CD4-positive, alpha-beta T cell treated with Interferon gamma for 1 hour (primary cell): ENCODE data around the gene CLK3.
"Not testable (repeated sequence)": the region's sequence is repeated elsewhere in the genome, so short reads cannot be mapped to it uniquely, and the experiment has no call there.

Source experiments
- DNase-seq: peaks from one replicate; pipeline ENCODE4 v3.0.0-alpha.2; 2020

CLK3 gene

DNA sequence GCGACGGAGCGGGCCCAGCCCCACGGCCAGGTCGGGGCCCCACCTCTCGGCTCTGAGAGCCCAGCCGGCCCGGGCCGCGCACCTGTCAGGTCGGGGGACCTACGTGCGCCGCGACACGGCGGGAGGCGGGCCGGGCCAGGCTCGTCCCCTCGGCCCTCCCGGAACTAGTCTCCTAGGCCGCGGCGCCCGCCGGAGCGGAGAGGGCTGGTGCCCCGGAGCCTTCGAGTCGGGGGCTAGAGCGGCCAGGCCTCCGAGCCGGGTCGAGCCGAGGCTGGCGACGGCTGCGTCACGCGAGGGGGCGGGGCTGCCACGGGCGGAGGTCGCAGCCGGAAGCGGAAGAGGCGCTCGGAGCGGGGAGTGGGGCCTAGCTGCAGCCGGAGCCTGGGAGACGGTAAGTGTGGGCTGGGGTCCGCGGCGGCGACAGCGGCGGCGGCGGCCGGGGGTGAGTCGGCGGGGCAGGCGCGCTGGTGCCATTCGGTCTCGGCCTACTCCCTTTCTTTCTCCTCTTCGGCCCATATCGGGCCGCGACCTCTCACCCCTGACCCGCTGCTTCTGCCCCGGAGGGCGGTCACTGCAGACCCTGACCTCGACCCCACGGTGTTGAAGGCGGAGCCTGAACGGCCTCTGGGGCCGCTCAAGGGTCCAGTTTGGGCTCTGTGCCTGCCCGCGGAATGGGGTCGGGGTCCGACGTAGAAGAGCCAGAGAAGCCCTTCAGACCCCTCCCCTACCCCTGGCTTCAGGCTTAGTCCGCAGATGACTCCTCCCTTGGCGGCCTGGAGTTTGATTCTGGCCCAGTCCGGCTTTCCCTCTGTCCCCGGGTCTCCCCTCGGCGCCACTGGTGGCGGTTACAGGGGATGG lies at the start of gene CLK3:
CLK3 (plus strand) TSS at position 329 of the 858 bp plus-strand sequence. CDS start 3,361 bp downstream, outside the sequence.
- peak; percentile 97 for DNase-seq

DNA sequence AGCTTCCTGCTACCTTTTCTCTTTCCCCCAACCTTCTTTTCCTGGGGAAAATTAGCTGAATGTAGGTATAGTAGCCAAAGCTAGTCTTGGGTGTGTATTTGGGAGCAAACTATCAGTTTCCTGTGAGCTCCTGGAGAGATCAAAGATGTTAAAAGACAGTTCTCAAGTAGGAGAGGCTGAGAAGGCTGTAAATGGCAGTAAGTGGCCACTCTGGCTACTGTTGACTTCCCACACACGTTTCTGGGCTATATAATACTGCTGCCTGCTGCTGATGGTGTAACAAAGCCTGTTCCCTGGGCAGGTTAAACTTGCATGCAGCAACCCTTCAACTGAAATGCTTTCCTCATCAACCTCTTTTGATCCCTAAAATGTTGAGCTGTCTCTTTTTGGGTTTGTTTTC lies 47.0 kb upstream of the CLK3 start:
- DNase-seq: no peak

DNA sequence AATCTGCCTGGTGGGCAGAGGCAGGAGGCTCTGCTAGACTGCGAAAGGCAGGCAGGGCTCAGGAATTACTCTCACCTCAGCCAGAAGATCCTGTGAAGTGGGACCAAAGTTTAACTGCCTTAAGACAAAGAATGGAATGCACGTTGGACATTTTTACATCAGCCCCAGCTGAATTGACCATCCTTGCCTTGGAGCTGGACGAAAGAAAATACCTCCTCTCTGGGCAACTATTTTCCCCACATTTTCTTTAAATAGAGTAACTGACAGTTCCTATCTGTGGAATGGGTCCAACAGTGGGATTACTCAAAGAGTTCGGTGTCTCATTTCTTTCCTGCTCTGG lies 45.9 kb upstream of the CLK3 start:
- no peak for DNase-seq

DNA sequence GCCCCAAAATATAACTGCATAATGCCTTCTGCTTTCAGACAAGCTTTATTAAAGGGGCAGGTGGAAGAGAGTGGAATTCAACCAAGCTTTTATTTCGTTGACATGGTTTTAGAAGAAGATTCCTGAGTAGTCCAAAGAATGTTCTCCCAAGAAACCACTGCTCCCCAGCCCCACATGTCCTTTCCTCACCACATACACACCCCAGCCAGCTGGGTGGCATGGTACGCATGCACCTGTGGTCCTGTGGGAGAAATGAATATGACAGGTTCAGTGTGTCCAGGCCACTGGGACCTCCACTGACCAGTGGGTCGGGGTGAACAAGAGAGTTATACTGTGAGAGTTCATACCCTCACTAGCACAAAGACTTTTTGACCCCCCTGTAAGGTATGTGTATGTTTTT lies 44.4 kb upstream of the CLK3 start:
- no peak for DNase-seq

DNA sequence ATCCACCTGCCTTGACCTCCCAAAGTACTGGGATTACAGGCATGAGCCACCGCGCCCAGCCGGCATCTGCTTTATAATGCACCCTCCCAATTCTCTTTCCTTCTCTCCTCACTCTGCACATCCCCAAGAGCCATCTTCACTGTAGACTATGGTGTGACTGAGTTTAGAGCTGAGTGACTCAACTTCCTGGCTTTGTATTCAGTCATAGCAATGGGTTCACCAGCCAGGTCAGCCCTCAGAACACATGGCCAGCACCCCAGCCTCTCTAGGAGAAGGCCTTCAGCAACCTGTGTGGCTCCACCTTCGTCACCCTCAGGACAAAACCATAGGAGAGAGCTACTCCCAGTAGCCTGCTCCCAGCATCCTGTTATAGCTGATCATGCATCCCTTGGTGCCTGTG lies 41.6 kb upstream of the CLK3 start:
- no peak for DNase-seq

DNA sequence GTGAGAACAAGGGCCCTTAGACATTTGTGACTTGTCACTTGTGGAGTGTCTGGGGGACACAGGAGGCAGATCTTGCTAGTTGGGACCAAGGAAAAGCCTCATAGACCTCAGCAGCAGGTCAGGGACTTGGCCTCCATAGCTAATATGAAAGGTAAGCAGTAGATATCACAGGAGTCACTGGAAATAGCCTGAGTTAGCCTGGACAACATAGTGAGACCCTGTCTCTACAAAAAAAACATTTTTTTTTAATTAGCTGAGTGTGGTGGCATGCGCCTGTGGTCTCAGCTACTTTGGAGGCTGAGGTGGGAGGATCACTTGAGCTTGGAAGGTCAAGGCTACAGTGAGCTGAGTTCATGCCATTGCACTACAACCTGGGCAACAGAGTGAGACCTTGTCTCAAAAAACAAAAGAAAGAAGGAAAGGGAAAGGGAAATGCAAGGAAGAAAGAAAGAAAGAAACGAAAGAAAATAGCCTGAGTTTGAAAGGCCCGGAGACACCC lies 37.1 kb upstream of the CLK3 start:
- no peak for DNase-seq

DNA sequence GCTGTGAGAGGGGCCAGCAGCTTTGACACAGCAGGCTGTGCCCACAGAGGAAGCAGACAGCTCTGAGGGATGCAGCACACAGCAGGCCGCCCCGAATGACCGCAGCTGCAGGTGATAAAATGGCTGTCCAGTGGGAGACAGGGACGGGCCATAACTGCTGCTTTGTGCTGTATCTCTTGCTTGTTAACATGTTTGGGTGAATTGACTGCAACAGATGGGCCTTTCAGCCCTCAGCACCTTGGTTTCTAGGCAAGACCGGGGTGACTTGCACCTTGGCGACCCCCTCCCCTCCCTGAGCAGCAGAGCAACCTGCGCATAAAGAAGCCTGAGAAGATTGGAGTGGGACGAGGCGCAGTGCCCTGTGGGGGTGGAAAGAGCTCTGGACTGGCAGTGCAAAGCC lies 36.6 kb upstream of the CLK3 start:
- no peak for DNase-seq

DNA sequence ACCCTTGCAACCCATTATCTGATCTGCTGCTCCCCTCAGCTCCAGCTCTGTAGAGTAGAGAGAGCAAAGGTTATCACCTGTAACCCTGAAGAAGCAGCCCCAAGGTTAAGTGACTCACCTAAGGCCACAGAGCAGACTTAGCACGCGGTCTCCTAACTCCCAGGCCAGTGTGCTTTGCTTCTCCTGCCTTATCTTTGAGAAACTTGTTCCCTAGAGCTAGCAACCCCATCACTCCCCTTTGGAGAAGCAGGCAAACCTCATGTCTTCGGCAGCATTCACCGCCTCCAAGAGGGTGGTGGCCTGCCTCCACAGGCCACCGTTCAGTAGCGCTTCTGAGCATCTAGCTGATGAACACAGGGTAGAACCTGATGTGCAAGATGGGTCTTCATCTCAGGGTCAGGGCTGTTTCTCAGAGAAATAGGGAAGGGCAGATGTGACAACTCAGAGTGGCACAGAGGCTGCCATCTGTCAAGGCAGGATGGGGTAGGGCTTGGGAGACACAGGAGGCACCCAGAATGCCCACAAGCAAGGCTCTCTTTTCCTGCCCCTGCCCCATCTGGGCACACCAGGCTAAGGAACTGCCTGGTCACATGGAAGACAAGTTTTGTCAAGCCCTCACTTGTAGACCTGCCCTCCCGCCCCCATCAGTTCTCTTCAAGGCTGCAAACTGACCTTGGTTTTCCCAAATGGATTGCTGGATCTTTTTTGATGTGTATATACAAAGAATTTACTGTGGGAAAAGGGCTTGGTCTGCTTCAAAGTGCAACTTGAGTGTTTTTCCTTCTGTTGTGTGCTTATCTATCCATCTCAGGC lies 34.9 kb upstream of the CLK3 start:
- DNase-seq: no peak

DNA sequence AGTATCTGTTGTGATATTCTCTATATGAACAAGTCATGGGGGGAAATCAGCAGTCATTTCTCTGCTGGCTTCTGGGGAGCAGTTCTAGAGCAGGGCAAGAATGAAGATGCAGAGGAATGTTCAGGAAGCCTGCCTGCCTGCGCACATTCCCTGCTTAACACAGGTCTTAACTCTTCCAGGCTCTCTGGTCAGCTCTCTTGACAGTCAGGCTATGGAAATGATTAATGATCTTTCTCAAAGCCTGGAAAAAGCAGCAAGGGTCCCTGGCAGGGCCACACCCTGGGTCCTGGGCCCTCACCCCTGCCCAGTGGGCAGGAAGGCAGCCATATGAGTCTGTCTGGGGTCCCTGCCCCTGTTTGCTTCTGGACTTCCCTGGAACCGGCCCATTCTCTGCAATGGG lies 31.4 kb upstream of the CLK3 start:
- no peak for DNase-seq

DNA sequence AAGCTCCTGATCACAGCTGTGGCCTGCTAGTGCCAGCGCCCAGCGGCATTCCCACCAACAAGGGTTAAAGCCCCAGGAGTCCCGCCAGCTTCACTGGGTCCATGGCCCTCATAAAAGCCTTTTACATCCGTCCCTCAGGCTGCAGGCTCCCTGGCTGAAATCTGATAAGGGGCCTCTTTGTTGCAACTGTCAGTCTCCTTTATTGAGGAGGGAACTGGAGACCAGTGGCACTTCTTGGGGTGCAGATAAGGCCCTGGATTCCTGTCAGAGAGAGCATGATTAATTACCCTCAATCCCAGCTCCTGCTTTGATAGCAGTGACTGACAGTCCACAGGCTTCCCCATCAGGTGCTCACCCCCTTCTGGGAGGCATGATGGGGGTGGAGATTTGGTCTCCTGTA lies 30.9 kb upstream of the CLK3 start:
- DNase-seq: no peak

DNA sequence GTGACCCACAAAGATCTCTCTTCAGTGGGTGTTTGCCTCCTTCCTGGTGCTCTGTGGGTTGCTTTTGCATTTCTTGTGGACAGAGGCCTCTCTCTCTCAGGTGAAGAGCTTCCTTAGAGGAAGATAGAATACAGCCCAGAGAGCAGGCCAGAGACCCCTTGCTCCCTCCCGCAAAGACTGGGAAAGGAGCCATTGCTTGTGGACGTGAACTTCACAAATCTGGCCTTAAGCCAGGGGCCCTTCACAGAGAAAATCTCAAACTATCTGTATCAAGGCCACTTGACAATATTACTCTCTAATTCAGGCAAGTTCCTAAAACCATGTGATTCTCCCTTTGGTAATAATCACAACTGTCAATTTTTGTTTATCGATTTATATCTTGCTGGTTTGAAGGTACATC lies 30.4 kb upstream of the CLK3 start:
- no peak for DNase-seq

DNA sequence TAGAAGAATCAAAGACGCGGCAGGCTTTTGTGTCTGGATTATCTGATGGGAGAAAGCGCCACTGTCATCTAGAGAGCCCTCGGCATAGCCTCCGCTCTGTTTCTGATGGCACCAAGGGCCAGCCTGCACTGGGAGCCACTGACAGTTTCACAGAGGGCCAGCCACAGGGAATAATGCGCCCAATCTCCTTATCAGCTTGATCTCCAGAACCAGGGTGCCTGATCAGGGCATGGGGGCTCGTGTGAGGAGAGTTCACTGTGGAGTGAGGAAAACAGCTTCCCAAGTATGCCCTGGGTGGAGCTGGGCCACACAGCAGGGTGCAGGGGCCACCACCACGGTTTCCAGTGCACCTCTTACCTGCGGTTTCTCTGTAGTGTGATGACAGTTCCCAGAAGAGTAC lies 29.8 kb upstream of the CLK3 start:
- DNase-seq: no peak

DNA sequence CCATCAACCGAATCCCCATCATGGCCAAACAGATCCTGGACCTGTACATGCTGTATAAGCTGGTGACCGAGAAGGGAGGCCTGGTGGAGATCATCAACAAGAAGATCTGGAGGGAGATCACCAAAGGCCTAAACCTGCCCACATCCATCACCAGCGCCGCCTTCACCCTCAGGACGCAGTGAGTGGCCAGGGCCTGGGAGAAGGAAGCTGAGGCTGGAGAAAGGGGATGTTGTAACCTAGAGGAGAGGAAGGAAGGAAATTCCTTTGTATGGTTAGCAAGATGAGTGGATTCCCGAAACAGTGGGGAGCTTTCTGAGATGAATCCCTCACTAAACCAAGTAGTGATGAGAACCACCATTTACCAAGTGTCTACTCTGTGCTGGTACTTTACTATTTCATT lies 25.8 kb upstream of the CLK3 start:
- no peak for DNase-seq

DNA sequence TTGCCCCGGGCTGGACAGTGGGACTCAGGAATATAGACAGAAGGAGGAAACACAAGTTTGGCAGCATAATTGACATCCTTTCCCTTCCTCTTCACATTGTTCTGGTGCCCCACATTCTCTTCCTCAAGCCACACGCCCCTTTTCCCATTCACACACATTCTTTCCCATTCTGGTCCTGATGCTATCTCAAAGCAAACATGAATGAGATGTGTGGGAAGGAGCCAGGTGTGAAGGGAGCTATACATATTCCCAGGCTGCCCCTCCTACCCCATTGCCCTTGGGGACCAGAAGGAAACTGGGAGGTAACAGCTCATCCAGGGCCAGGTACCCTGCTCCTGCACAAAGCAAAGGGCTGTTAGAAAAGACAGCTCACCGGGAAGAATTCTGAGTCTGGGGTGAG lies 23.4 kb upstream of the CLK3 start:
- DNase-seq: no peak

DNA sequence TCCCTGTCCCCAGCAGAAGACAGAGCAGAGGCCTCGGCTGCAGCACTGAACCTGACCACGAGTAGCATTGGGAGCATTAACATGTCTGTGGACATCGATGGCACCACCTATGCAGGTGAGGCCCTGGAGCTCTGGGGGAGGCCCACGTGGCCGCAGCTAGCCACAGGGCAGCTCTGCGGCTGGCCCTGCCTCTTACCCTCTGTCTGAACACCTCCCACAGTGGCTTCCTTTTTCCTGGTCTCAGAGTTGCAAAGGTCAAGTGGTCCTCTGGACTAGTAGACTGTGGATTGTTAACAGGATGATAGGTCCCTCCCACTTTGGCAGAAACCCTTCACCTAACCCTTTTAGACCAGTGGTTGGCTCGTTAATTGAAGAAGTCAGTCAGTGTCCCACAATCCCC lies 22.5 kb upstream of the CLK3 start:
- no peak for DNase-seq

DNA sequence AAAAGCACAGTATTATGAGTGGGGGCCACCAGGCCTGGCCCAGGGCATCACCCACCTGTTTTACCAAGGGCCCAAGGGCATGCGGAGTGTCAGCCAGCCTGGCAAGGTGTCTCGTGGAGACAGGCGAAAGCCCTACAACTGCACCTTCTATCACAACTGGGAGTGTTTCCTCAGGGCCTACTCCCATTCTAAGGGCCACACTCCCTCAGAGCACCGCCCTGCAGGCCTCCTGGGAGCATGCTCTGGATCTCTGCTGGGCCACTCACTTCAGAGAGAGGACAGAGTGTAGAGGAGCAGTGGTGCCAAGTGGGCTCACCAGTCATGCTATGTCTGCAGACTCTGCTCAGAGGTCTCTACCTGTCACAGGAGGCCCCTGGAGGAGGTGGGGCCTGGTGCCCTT lies 21.2 kb upstream of the CLK3 start:
- DNase-seq: no peak

DNA sequence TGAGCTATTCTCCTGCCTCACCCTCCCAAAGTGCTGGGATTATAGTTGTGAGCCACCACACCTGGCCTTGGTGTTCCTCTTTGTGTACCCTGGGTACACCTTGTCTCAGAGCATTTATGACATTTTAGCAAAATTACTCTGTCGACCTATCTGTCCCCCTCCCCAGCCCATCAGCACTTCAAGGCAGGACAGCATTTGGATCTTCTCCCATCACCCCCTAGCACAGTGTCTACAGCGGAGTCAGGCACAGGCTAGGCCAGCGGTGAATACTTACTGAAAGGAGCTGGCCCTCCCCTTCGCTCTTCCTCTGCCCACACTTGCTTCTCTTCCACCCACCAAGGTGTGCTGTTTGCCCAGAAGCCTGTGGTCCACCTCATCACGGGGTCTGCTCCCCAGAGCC lies 20.4 kb upstream of the CLK3 start:
- no peak for DNase-seq

DNA sequence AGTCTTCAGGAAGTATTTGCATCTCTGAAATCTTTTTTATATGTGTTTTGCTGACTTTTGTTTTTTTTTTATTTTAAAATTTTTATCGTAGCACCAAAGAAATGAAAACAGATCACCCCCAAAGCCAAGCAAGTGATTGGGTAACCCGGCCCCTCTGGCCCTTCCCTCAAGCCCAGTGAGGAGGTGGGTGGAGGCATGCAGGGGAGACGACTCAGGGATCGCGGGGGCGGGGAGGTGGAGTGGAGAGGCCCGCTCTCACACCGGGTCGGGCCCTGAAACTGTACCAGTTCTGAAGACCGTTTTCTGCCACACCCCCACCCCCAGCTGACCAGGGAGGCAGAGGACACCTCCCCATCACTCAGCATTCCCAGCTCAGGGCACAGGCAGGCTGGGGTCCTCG lies 18.9 kb upstream of the CLK3 start:
- DNase-seq: not testable (repeated sequence)

DNA sequence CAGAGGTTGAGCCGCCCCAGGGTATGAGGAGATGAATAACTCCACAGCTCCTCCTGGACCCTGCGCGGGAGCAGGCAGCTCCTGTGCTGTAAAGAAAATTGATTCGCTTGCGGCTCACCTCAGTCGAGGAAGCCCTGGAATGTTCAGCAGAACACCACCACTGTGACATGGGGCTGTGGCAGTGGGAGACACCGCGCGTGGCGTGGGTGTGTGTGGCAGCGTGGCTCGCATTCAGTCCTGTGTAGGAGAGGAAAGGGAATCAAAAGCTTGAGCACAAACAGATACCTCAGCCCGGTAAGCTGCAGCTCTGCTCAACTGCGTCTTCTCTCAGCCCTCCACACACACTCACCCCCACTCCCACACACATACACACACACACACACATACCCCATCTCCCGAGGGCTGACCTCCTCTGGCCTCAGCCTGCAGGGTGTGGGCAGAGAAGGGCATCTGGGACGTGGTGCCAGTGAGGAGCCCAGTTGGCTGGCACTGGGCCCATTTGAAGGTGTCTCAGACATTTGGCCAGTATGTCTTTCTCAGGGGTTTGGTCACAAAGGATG lies 18.4 kb upstream of the CLK3 start:
- not testable (repeated sequence) for DNase-seq

DNA sequence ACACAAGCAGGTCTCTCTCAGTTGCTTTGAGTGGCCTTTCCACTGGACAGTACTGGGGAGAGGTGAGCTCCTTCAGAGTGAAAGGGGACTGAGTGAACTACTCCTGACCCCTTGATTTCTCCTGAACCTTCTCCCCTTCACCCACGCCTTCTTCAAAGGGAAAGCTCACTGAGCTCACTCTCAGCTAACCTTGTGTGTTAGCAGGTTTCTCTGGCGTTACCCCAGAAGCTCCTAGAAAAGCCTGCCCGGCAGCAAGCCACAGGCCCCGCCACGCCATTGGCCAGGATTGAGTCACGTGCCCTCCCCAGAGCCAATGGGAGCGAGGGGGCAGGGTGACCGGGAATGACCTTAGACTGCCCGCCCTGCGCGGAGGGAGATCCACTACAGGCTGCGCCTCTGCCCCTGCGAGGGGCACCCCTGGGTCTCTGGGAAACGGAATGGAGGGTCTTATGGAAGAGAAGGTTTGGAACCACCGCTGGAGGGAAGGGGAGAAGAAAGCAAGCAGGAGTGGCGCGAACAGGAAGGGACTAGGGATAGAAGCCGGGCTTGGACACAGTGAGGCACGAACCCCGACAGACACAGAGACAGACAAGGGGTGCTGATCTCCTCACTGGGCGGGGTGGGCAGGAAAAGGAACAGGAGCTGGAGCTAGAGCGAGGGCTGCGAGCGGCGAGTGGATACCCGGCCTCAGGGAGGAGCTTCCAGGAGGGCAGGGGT lies 17.4 kb upstream of the CLK3 start:
- peak; percentile 87 for DNase-seq

DNA sequence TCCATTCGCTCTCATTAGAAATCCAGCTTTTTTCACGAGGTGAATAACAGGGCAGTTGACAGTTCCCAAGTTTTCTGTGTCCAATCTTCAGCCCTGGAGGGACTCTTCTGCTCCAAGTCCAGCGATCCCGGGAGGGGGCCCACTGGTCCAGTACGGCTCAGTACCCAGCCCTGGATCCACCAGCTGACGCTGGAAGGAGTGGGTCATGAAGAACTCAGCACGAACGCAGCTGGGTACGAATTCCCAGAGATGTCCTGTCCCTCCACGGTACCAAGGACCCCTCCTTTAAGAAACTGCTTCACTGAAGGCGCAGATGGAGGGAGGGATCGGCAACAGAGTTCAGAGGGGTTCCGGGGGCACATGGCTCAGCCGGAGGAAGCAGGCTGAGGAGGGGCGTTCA lies 16.5 kb upstream of the CLK3 start:
- no peak for DNase-seq

DNA sequence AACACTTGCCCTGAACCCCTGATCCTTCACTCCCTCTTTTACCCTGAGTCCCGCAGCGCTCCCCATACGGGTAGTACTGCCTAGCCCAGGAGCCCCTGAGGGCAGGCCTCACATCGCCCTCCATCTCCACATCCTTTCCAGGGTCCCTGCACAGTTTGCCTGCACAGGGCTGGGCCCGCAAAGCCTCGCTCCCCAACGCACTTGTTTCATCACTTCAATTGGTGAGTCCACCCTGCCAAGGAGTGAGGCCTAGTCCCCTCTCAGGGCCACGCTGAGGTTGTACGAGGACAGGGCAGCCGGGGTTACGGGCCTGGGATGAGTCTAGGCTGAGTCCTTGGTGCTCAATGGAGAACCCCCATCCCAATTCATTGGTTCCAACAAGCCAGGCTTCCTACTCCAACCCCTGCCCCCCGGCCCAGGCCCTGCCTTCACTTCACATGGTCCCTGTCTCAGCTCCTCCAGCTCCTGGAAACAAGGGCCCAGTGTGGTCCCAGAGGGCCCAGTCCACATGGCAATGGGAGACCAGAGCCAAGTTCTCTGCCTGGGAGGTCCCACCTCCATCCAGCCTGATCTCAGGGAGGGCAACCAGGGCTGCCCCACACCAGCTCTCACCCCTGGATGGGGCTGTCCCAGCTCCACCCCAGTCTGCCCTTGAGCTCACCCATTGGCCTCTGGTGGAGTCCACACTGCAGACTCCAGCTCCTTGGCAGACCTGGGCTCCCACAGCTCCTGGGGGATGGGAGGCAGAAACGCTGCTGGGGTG lies 12.4 kb upstream of the CLK3 start:
- DNase-seq: no peak
